Right lobe of liver (tissue), 6 donors: ENCODE measurements around the gene PYCR2. TPM values are rescaled to one million over a fixed set of nuclear protein-coding genes. Genes with fewer than 3 reads are reported as not detected.
A peak's percentile ranks its signal among the peaks of the same experiment; 100 is the strongest.

Source experiments
- ATAC-seq, 4 donors: fragments of 200-7000 bp; cut with Tn5 transposase; one replicate each; pipeline ENCODE4 v1.9.1; 2020; ENCODE audit warnings: mild to moderate bottlenecking in 4 of 4, moderate library complexity in 4 of 4
- DNase-seq, 3 donors: peaks; one replicate each; pipeline ENCODE4 v3.0.0-alpha.2; 2020
- H3K27ac ChIP-seq, 3 donors: fragments of 200-600 bp; one replicate each; pipeline ENCODE4 v1.8.0; 2022
- H3K27me3 ChIP-seq, 2 donors: fragments of 200-600 bp; one replicate each; pipeline ENCODE4 v1.8.0; 2022
- H3K36me3 ChIP-seq, 4 donors: fragments of 200-600 bp; sonication (generic) in 1 of 4; one replicate each; pipeline versions ENCODE4 v1.5.1 to v1.8.0; 2017 to 2022; ENCODE audit warnings: control low read depth in 1 of 4
- H3K4me1 ChIP-seq, 4 donors: fragments of 200-600 bp; sonication (generic) in 1 of 4; one replicate each; pipeline versions ENCODE4 v1.5.1 to v1.8.0; 2017 to 2022; ENCODE audit warnings: control low read depth in 1 of 4
- H3K4me3 ChIP-seq, 3 donors: fragments of 200-600 bp; one replicate each; pipeline ENCODE4 v1.8.0; 2022
- H3K9me3 ChIP-seq, 4 donors: fragments of 200-600 bp; sonication (generic) in 1 of 4; one replicate each; pipeline versions ENCODE4 v1.5.1 to v1.8.0; 2017 to 2022; ENCODE audit warnings: control low read depth in 1 of 4
- POLR2A ChIP-seq: fragments of 450-650 bp; IDR thresholded peaks from one replicate; pipeline ENCODE4 v1.6.1; 2017; ENCODE audit warnings: antibody characterized with exemption, mild to moderate bottlenecking
- WGBS: methylation state at CpG from one replicate; pipeline ENCODE4 v1.1.6; 2018; ENCODE audit warnings: low coverage, low lambda C conversion rate; ENCODE audit not compliant: insufficient coverage; ENCODE audit errors: missing lambda C conversion rate; 5-methylcytosine and 5-hydroxymethylcytosine counted together
- intact Hi-C, 2 donors: fragments of 100-400 bp; cut with DNase I; formaldehyde crosslinking; loops; one replicate each; pipeline versions ENCODE4 v1.11.2 to v1.14.1; 2022
- total RNA-seq, 6 experiments: library from RNA; depleted of rRNA in 2 of 6; stranded (reverse); fragments of >200 nt in 2 of 6; fragmentation: NEBNext Ultra II Directional in 3 of 6; extraction: Animal tissue kit (Norgen Biotek cat#: 25700) in 3 of 6; gene quantifications; one replicate each; pipeline versions ENCODE4 v1.1.0 to v1.2.4, GENCODE V29; 2016 to 2023
- TF ChIP-seq, protein P1 (sequence below), 4 donors: fragments of 200-600 bp in 3 of 4; fragments of 450-650 bp in 1 of 4; IDR thresholded peaks; one replicate each; pipeline versions ENCODE4 v1.5.1 to v1.8.0; 2016 to 2022; ENCODE audit warnings: antibody characterized with exemption in 4 of 4, mild to moderate bottlenecking in 2 of 4
- donor health status: DM: no; HTN: yes; CAD: no.
- donor health status: DM: no; HTN: no; CAD: no.
- donor health status: DM: no; HTN: no; CAD: no.
- donor health status: DM: no; HTN: yes; CAD: no.
- donor health status: DM: no; HTN: yes; CAD: no.

The PYCR2 gene
- total RNA-seq, 6 experiments from 2014 or later, result 20.0 to 42.6 (median 24.9) TPM

DNA sequence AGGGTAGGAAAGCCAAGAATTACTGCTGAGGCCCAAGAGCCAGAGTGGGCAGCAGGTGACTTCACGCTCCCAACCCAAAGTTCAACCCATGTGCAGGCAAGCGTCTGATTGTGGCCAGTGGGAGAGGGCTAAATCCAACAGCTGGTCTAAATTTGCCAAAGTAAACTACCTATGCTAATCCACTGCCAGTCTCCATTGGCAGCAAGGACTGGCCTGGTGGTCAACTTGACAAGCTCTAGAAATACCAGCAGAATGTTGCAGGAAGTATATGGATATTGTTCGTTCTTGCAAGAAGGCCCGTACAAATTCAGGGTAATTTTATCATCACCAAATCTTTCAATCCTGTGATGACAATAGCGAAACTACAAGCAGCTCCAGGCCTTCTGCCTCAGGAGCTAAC, 43.4 kb downstream of the PYCR2 start:
- peaks cover 0 to 12% (median 3%) of the 10 kb centered on the region in 4 donors for H3K36me3 ChIP-seq
- TF ChIP-seq, protein P1, sequence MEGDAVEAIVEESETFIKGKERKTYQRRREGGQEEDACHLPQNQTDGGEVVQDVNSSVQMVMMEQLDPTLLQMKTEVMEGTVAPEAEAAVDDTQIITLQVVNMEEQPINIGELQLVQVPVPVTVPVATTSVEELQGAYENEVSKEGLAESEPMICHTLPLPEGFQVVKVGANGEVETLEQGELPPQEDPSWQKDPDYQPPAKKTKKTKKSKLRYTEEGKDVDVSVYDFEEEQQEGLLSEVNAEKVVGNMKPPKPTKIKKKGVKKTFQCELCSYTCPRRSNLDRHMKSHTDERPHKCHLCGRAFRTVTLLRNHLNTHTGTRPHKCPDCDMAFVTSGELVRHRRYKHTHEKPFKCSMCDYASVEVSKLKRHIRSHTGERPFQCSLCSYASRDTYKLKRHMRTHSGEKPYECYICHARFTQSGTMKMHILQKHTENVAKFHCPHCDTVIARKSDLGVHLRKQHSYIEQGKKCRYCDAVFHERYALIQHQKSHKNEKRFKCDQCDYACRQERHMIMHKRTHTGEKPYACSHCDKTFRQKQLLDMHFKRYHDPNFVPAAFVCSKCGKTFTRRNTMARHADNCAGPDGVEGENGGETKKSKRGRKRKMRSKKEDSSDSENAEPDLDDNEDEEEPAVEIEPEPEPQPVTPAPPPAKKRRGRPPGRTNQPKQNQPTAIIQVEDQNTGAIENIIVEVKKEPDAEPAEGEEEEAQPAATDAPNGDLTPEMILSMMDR (IDR thresholded peaks at IDR 0.05), result no peak
- TF ChIP-seq POLR2A, result peak; percentile 34

DNA sequence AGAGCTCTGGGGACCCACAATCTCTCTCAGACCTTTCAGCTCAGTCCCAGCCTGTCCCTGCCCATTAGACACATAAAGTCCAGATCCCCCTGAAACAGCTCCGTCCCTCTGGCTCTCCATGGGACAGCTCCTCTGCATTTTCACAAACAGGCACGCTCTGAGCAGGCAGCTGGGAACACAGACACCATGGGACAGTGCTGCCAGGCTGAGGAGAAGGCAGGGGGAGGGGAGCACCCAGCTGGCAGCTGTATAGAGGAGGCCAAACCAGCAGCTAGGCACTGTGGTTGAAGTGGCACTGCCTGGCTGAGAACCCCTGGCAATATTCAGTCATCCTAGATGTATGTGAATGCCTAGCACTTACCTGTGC, 43.8 kb downstream of the PYCR2 start:
- no peak for TF ChIP-seq POLR2A
- TF ChIP-seq, protein P1 (IDR thresholded peaks at IDR 0.05), result no peak
- Histone ChIP-seq H3K4me3 (peak overlapping the region; percentile 18 to 98 (median 19)), H3K9me3 (no peaks in the 10 kb centered on the region), H3K27ac (peak overlapping the region; percentile 97 to 98 (median 98)), H3K4me1 (peaks cover 0 to 57% (median 20%) of the 10 kb centered on the region in 4 donors), H3K27me3 (no peaks in the 10 kb centered on the region), H3K36me3 (peaks cover 0 to 15% (median 3%) of the 10 kb centered on the region in 4 donors)
- intact Hi-C loops, result no loop called here
- peak in 1 of 3 donors; percentile 67 for DNase-seq
- ATAC-seq, result peak; percentile 1 to 13 (median 3)
- 36% methylated on average over 2 of the region's 2 CpGs for WGBS

More for the DNA sequence above, 43.4 kb downstream of the PYCR2 start:
- intact Hi-C loops, result no loop called here
- WGBS, result 16% methylated on average over 5 of the region's 5 CpGs
- H3K9me3 ChIP-seq, result no peaks in the 10 kb centered on the region
- ATAC-seq, result peak; percentile 46 to 68 (median 58)
- H3K27ac ChIP-seq, result peak overlapping the region; percentile 97 to 98 (median 98)
- H3K4me1 ChIP-seq, result peaks cover 0 to 61% (median 22%) of the 10 kb centered on the region in 4 donors
- DNase-seq, result peak; percentile 58 to 90 (median 86)
- H3K4me3 ChIP-seq, result peak overlapping the region; percentile 98 to 99 (median 98)
- H3K27me3 ChIP-seq, result no peaks in the 10 kb centered on the region

DNA sequence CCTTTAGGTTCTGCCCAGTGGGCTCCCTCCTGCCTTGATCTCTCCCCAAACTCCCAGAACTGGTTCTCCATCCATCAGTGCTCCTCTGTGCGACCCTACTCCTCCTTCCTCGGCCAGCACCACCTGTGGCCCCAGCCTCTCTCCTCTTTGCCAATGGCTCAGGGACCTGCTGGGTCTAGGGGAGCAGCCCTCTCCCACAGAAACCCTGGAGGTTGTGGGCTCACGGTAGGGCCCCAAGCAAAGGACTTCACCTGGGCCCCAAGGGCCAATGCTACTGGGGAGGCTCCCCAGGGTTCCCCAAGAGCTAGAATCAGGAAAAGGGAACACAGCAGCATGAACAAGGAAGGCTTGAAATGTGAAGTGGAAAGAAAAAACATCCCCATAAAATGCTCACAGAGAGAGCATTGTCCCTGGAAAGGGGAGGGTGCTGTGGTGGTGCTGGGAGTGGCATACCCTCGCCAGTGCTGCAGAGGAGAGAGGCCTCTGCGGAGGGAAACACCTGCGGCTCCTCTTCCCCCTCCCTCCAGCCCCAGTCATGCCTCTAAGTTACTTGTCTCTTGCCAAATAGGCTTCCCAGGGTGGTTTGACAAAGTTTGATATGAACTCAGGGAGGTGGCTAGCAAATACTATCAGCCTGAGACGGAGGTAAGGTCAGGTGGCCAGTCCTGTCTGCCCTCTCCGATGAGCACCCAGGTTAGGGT, 44.4 kb downstream of the PYCR2 start:
- H3K27ac ChIP-seq, result peak overlapping the region; percentile 97 to 98 (median 98)
- ATAC-seq (peak in 2 of 4 donors; percentile 0 to 10), DNase-seq (peak in 1 of 3 donors; percentile 51)
- H3K36me3 ChIP-seq, result peaks cover 0 to 18% (median 5%) of the 10 kb centered on the region in 4 donors
- H3K9me3 ChIP-seq, result no peaks in the 10 kb centered on the region
- H3K4me1 ChIP-seq, result peaks cover 0 to 57% (median 19%) of the 10 kb centered on the region in 4 donors
- peak overlapping the region; percentile 18 to 98 (median 19) for H3K4me3 ChIP-seq
- TF ChIP-seq, protein P1 (IDR thresholded peaks at IDR 0.05), result no peak
- TF ChIP-seq POLR2A, result no peak
- H3K27me3 ChIP-seq, result no peaks in the 10 kb centered on the region
- WGBS, result 15% methylated on average over 5 of the region's 8 CpGs
- intact Hi-C loops, result no loop called here

DNA sequence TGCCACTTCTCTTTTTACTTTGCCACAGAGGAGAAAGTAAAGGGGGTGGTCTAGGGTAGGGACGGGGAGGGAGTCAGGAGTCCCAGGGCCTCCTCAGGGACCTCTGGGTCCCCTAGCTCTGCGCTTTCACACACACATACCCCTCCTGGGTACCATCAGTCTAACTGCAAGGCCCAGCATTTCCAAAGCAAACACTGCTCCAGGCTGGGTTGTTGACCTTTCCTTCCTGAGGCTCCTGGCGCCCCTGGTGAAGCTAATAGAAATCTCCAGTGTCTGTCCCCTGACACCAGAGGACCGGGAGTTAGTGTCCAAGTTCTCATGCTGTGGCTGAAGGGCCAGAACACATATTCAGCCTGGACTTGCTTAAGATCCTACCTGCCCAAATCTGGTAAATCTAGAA, 45.8 kb downstream of the PYCR2 start:
- 23% methylated on average over 3 of the region's 4 CpGs for WGBS
- Histone ChIP-seq H3K4me1 (peaks cover 0 to 49% (median 19%) of the 10 kb centered on the region in 4 donors), H3K27me3 (no peaks in the 10 kb centered on the region), H3K9me3 (no peaks in the 10 kb centered on the region), H3K36me3 (peaks cover 0 to 31% (median 12%) of the 10 kb centered on the region in 4 donors), H3K27ac (peak overlapping the region in 1 of 3 donors; percentile 42), H3K4me3 (no peak overlapping the region)
- DNase-seq (peak in 1 of 3 donors; percentile 62), ATAC-seq (peak; percentile 10 to 33 (median 24))
- intact Hi-C loops, result no loop called here
- TF ChIP-seq, protein P1 (IDR thresholded peaks at IDR 0.05), result no peak
- no peak for TF ChIP-seq POLR2A
